Measurements from ENCODE around the gene TEX13D.

The TEX13D gene

DNA sequence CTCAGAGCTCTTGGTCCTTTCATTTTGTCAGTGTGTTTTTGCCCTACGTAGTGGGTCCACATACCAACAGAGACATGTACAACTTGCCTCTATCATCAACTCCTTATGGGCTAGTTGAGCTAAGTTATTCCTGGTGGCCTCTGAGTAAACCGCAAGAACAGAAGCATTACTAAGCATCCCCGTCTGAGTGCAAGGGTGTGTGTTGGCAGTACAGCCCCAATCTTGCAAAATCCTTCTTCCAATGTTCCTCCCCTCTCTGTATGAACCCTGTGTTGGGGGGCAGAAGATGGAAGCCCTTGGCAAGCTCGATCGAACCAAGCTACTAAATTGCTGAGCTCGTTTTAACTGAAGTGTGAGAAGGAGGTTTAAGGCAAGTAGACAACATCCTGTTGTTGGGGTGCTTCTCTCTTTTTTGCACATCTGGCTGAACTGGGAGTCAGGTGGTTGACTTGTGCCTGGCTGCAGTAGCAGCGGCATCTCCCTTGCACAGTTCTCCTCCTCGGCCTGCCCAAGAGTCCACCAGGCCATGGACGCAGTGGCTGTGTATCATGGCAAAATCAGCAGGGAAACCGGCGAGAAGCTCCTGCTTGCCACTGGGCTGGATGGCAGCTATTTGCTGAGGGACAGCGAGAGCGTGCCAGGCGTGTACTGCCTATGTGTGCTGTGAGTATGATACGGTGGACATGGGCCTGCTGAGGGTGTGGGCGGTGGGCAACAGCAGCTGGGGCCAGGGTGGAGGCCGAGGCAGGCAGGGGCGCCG is 13.8 kb downstream of the TEX13D start, which contains the start of gene SH2D1A:
SH2D1A (plus strand) TSS at position 447 of the 760 bp plus-strand sequence; CDS start at position 527, 80 bp downstream.
- Histone ChIP-seq H3K27ac (ENCODE audit: low read depth, low read length, poor library complexity, severe bottlenecking) (no peak within 1 kb of the TSS), H3K79me2 (ENCODE audit: insufficient read depth, low read length) (no peaks in the 10 kb centered on the region), H3K4me3 (ENCODE audit: low read depth, low read length, poor library complexity, severe bottlenecking) (no peak within 1 kb of the TSS), H3K27me3 (ENCODE audit: insufficient read depth, low read length) (no peaks in the 10 kb centered on the region), H3K4me1 (ENCODE audit: insufficient read depth, low read length, severe bottlenecking) (no peaks in the 10 kb centered on the region), H3K9me3 (ENCODE audit: low read length) (no peaks in the 10 kb centered on the region), H3K9me2 (ENCODE audit: low read depth, low read length) (no peaks in the 10 kb centered on the region), H3K36me3 (ENCODE audit: insufficient read depth, low read length) (no peaks in the 10 kb centered on the region), H4K20me1 (ENCODE audit: insufficient read depth, low read length) (no peaks in the 10 kb centered on the region), H3K9ac (ENCODE audit: low read length) (no peak within 1 kb of the TSS), H3F3A (ENCODE audit: insufficient read depth, low read length) (no peaks in the 10 kb centered on the region), H3K4me2 (ENCODE audit: low read length) (no peak within 1 kb of the TSS), H2AFZ (ENCODE audit: low read length) (no peak within 1 kb of the TSS)
- TF ChIP-seq, protein P1, sequence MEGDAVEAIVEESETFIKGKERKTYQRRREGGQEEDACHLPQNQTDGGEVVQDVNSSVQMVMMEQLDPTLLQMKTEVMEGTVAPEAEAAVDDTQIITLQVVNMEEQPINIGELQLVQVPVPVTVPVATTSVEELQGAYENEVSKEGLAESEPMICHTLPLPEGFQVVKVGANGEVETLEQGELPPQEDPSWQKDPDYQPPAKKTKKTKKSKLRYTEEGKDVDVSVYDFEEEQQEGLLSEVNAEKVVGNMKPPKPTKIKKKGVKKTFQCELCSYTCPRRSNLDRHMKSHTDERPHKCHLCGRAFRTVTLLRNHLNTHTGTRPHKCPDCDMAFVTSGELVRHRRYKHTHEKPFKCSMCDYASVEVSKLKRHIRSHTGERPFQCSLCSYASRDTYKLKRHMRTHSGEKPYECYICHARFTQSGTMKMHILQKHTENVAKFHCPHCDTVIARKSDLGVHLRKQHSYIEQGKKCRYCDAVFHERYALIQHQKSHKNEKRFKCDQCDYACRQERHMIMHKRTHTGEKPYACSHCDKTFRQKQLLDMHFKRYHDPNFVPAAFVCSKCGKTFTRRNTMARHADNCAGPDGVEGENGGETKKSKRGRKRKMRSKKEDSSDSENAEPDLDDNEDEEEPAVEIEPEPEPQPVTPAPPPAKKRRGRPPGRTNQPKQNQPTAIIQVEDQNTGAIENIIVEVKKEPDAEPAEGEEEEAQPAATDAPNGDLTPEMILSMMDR (IDR thresholded peaks at IDR 0.05; ENCODE audit: low read length) = no peak
- TF ChIP-seq EZH2 (IDR thresholded peaks at IDR 0.05; ENCODE audit: borderline replicate concordance, low read length) = no peak

DNA sequence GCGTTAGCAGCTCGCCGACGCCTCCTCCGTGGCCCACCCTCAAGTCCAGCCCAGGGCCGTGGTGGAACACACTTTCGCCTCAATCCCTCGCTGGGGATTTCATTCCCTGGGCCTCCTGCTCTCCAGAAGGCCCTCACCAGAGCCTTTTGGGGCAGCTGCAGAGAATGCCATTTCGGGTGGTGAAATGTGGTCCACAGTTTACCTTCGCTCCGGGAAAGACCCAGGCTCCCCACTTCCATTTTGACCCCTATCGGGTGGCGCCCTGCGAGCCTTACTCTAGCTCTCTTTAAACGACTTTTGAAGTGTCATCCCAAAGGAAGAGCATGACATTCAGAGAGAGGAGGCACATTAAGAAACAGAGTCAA is 14.4 kb downstream of the TEX13D start:
- H3K9ac ChIP-seq (ENCODE audit: low read length) = no peak overlapping the region
- H3K36me3 ChIP-seq (ENCODE audit: insufficient read depth, low read length) = no peaks in the 10 kb centered on the region
- no peaks in the 10 kb centered on the region for H4K20me1 ChIP-seq (ENCODE audit: insufficient read depth, low read length)
- H3K9me3 ChIP-seq (ENCODE audit: low read length) = no peaks in the 10 kb centered on the region
- H3K4me1 ChIP-seq (ENCODE audit: insufficient read depth, low read length, severe bottlenecking) = no peaks in the 10 kb centered on the region
- TF ChIP-seq, protein P1 (IDR thresholded peaks at IDR 0.05; ENCODE audit: low read length) = no peak
- TF ChIP-seq EZH2 (IDR thresholded peaks at IDR 0.05; ENCODE audit: borderline replicate concordance, low read length) = no peak
- no peaks in the 10 kb centered on the region for H3K79me2 ChIP-seq (ENCODE audit: insufficient read depth, low read length)
- H3K4me2 ChIP-seq (ENCODE audit: low read length) = no peak overlapping the region
- H2AFZ ChIP-seq (ENCODE audit: low read length) = no peak overlapping the region
- no peaks in the 10 kb centered on the region for H3K27me3 ChIP-seq (ENCODE audit: insufficient read depth, low read length)
- no peaks in the 10 kb centered on the region for H3F3A ChIP-seq (ENCODE audit: insufficient read depth, low read length)
- no peak overlapping the region for H3K27ac ChIP-seq (ENCODE audit: low read depth, low read length, poor library complexity, severe bottlenecking)
- H3K4me3 ChIP-seq (ENCODE audit: low read depth, low read length, poor library complexity, severe bottlenecking) = no peak overlapping the region
- no peaks in the 10 kb centered on the region for H3K9me2 ChIP-seq (ENCODE audit: low read depth, low read length)

DNA sequence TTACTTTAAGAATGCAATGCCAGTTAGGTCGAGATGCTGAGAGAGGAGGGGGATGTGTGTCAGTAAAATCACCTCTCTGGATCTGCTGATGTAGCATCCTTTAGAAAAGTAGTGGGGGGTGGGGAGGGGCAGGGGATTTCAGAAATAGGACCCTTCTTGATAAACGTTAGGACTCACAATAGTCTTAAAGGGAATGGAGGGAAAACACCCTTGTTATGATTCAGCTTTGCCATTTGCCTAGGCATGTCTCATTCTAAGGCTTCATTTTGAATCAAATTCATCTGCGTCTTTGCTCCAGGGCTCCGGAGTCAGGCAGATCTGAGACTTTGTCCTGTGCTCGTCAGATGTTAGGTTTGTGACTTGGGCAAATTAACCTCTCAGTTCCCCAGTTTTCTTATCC is 14.8 kb downstream of the TEX13D start:
- no peak overlapping the region for H3K4me3 ChIP-seq (ENCODE audit: low read depth, low read length, poor library complexity, severe bottlenecking)
- no peaks in the 10 kb centered on the region for H3K9me3 ChIP-seq (ENCODE audit: low read length)
- no peaks in the 10 kb centered on the region for H3K27me3 ChIP-seq (ENCODE audit: insufficient read depth, low read length)
- no peaks in the 10 kb centered on the region for H3K36me3 ChIP-seq (ENCODE audit: insufficient read depth, low read length)
- no peaks in the 10 kb centered on the region for H3F3A ChIP-seq (ENCODE audit: insufficient read depth, low read length)
- no peak overlapping the region for H3K4me2 ChIP-seq (ENCODE audit: low read length)
- TF ChIP-seq, protein P1 (IDR thresholded peaks at IDR 0.05; ENCODE audit: low read length) = no peak
- TF ChIP-seq EZH2 (IDR thresholded peaks at IDR 0.05; ENCODE audit: borderline replicate concordance, low read length) = no peak
- no peaks in the 10 kb centered on the region for H3K9me2 ChIP-seq (ENCODE audit: low read depth, low read length)
- no peaks in the 10 kb centered on the region for H3K4me1 ChIP-seq (ENCODE audit: insufficient read depth, low read length, severe bottlenecking)
- no peaks in the 10 kb centered on the region for H4K20me1 ChIP-seq (ENCODE audit: insufficient read depth, low read length)
- H3K79me2 ChIP-seq (ENCODE audit: insufficient read depth, low read length) = no peaks in the 10 kb centered on the region
- H2AFZ ChIP-seq (ENCODE audit: low read length) = no peak overlapping the region
- H3K9ac ChIP-seq (ENCODE audit: low read length) = no peak overlapping the region
- no peak overlapping the region for H3K27ac ChIP-seq (ENCODE audit: low read depth, low read length, poor library complexity, severe bottlenecking)

Measured in OCI-LY1 (cell line).